Testis (tissue), 2 donors: ENCODE results near the gene OTUD3.

Experiments
- CTCF ChIP-seq, 3 experiments: fragments of 450-650 bp in 2 of 3; fragments of 200-600 bp in 1 of 3; sonication (generic) in 1 of 3; IDR thresholded peaks; one replicate each; pipeline ENCODE4 v1.5.1; 2016 to 2019; ENCODE audit warnings: antibody characterized with exemption in 3 of 3, mild to moderate bottlenecking in 2 of 3, moderate library complexity in 1 of 3
- POLR2A ChIP-seq: fragments of 450-650 bp; IDR thresholded peaks from one replicate; pipeline ENCODE4 v1.6.1; 2017; ENCODE audit warnings: antibody characterized with exemption, mild to moderate bottlenecking, moderate library complexity

GRCh38 chr1:19888112-19888511 is 5.9 kb downstream of the OTUD3 start:
- TF ChIP-seq POLR2A: no peak
- no peak for TF ChIP-seq CTCF (IDR thresholded peaks at IDR 0.05)
